GM23338 (cell line): ENCODE results near the gene HJV. TPM values are rescaled to one million over a fixed set of nuclear protein-coding genes. Genes with fewer than 3 reads are reported as not detected.

ENCODE experiments used
- ATAC-seq: fragments of 200-7000 bp; cut with Tn5 transposase; 3 replicates; pipeline ENCODE4 v1.9.1; 2020
- DNase-seq: peaks from one replicate; pipeline ENCODE4 v3.0.0-alpha.2; 2015; ENCODE audit warnings: low spot score
- H2AFZ ChIP-seq: fragments of 200-600 bp; sonication (generic); 2 replicates; pipeline ENCODE4 v1.8.0; 2016; ENCODE audit warnings: antibody characterized with exemption, mild to moderate bottlenecking, moderate library complexity
- H3F3A ChIP-seq: fragments of 200-600 bp; sonication (generic); replicated peaks from 2 replicates; pipeline ENCODE4 v1.8.0; 2017; ENCODE audit warnings: antibody characterized with exemption, mixed run types, low read depth
- H3K27ac ChIP-seq: fragments of 200-600 bp; sonication (generic); 2 replicates; pipeline ENCODE4 v1.6.1; 2016; ENCODE audit warnings: low read depth
- H3K27me3 ChIP-seq: fragments of 200-600 bp; sonication (generic); 2 replicates; pipeline ENCODE4 v1.8.0; 2016; ENCODE audit warnings: mild to moderate bottlenecking, mixed run types, moderate library complexity; ENCODE audit not compliant: insufficient read depth
- H3K36me3 ChIP-seq: fragments of 200-600 bp; sonication (generic); 2 replicates; pipeline ENCODE4 v1.8.0; 2016; ENCODE audit warnings: mild to moderate bottlenecking; ENCODE audit not compliant: insufficient read depth
- H3K4me1 ChIP-seq: fragments of 200-600 bp; sonication (generic); 2 replicates; pipeline ENCODE4 v1.8.0; 2016; ENCODE audit warnings: mild to moderate bottlenecking, moderate library complexity; ENCODE audit not compliant: insufficient read depth
- H3K4me2 ChIP-seq: fragments of 200-600 bp; sonication (generic); 2 replicates; pipeline ENCODE4 v1.7.1; 2017; ENCODE audit warnings: mixed run types
- H3K4me3 ChIP-seq: fragments of 200-600 bp; sonication (generic); 2 replicates; pipeline ENCODE4 v1.6.1; 2016; ENCODE audit warnings: mixed run types
- H3K79me2 ChIP-seq: fragments of 200-600 bp; sonication (generic); replicated peaks from 2 replicates; pipeline ENCODE4 v1.8.0; 2017; ENCODE audit warnings: mild to moderate bottlenecking; ENCODE audit not compliant: insufficient read depth
- H3K9me2 ChIP-seq: fragments of 200-600 bp; sonication (generic); 2 replicates; pipeline ENCODE4 v1.8.0; 2017; ENCODE audit not compliant: insufficient read depth
- H4K20me1 ChIP-seq: fragments of 200-600 bp; sonication (generic); replicated peaks from 2 replicates; pipeline ENCODE4 v1.8.0; 2017; ENCODE audit warnings: mild to moderate bottlenecking; ENCODE audit not compliant: insufficient read depth
- H3K27ac Mint-ChIP-seq: 2 replicates; pipeline ENCODE4 v1.8.0; 2020; ENCODE audit warnings: inconsistent platforms, mild to moderate bottlenecking, moderate library complexity, mixed read lengths
- H3K27me3 Mint-ChIP-seq: 3 replicates; pipeline ENCODE4 v1.8.0; 2022; ENCODE audit warnings: low read depth, mild to moderate bottlenecking, moderate library complexity, mixed read lengths, inconsistent platforms; ENCODE audit not compliant: insufficient read depth, poor library complexity
- H3K36me3 Mint-ChIP-seq: 3 replicates; pipeline ENCODE4 v1.8.0; 2021; ENCODE audit warnings: low read depth, mild to moderate bottlenecking, inconsistent platforms, moderate library complexity, mixed read lengths
- H3K4me1 Mint-ChIP-seq: 3 replicates; pipeline ENCODE4 v1.8.0; 2020; ENCODE audit warnings: mild to moderate bottlenecking, inconsistent platforms, mixed read lengths
- H3K4me3 Mint-ChIP-seq: 3 replicates; pipeline ENCODE4 v1.8.0; 2021; ENCODE audit warnings: moderate library complexity, mild to moderate bottlenecking, inconsistent platforms, mixed read lengths
- H3K9me3 Mint-ChIP-seq: 3 replicates; pipeline ENCODE4 v1.8.0; 2020; ENCODE audit warnings: moderate library complexity, mild to moderate bottlenecking, inconsistent platforms, mixed read lengths
- CREB1 ChIP-seq: fragments of 250-450 bp; sonication (Bioruptor Pico); IDR thresholded peaks from 2 replicates; pipeline ENCODE4 v1.5.0; 2020; ENCODE audit warnings: low read depth, mild to moderate bottlenecking, moderate library complexity
- EZH2 ChIP-seq: fragments of 200-600 bp; sonication (generic); IDR thresholded peaks from one replicate; pipeline ENCODE4 v1.8.0; 2017; ENCODE audit warnings: antibody characterized with exemption, mild to moderate bottlenecking, low read depth; ENCODE audit not compliant: unreplicated experiment
- EZH2phosphoT487 ChIP-seq: fragments of 200-600 bp; sonication (generic); IDR thresholded peaks from one replicate; pipeline ENCODE4 v1.8.1; 2018; ENCODE audit warnings: antibody characterized with exemption; ENCODE audit not compliant: unreplicated experiment
- JUNB ChIP-seq: IDR thresholded peaks from one replicate; pipeline ENCODE4 v1.6.1; 2016; ENCODE audit warnings: antibody characterized with exemption; ENCODE audit not compliant: unreplicated experiment
- POLR2AphosphoS5 ChIP-seq: IDR thresholded peaks from 2 replicates; pipeline ENCODE4 v1.6.1; 2016; ENCODE audit warnings: antibody characterized with exemption, low read depth
- ZNF331 ChIP-seq: fragments of 250-450 bp; sonication (Bioruptor Pico); IDR thresholded peaks from 2 replicates; pipeline ENCODE4 v1.5.0; 2020; ENCODE audit warnings: low read depth, mild to moderate bottlenecking, moderate library complexity
- polyA plus RNA-seq: library from polyadenylated mRNA; unstranded; fragments of >200 nt; fragmentation: Nextera tagmentation; extraction: Ambion mirVana; gene quantifications from 2 replicates; pipeline ENCODE4 v1.2.1, GENCODE V29; 2016
- total RNA-seq: library from RNA; depleted of rRNA; stranded (reverse); fragments of >200 nt; shearing (Covaris generic); gene quantifications from 2 replicates; pipeline ENCODE4 v1.2.3, GENCODE V29; 2014
- TF ChIP-seq, protein P1 (sequence below): IDR thresholded peaks from 2 replicates; pipeline ENCODE4 v1.6.1; 2016; ENCODE audit warnings: antibody characterized with exemption
- TF ChIP-seq, protein P2 (sequence below): fragments of 250-450 bp; sonication (Bioruptor Pico); IDR thresholded peaks from 2 replicates; pipeline ENCODE4 v1.5.0; 2020; ENCODE audit warnings: mild to moderate bottlenecking, moderate library complexity
- TF ChIP-seq, protein P3 (sequence below): IDR thresholded peaks from one replicate; pipeline ENCODE4 v1.6.1; 2018; ENCODE audit warnings: antibody characterized with exemption; ENCODE audit not compliant: unreplicated experiment

The HJV gene
- total and polyA plus RNA-seq, 2 experiments from 2014 or later, result 0.42 to 0.45 TPM

DNA sequence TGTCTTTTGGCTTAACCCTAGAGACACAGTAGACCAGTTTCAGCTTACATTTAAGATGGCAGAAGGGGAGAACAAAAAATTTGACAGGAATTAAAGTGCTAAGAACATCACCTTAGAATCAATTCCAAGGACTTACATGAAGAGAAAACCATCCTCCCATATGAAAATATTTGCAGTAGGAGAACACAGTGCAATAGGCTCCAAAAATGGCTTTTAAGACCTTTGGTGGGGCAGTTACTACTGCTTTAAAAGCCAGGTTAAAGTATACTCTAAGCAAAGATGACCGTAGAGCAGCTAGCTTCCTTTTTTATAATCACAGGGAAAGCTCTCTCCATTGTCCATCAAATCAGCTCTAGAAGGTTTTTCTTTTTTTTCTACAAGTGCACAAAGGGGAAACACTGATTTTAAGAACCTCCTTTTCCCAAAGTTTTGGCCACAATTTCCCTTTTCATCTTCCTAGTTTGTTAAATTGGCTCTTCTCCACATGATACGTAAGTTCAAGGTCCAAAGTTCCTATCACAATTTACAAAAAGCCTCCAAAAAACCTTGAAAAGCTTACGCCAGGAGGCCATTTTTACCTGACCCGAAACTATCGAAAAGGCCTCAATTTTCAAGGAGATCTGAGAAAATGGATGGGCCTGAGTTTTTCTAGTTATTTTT is 28.4 kb downstream of the HJV start:
- TF ChIP-seq POLR2AphosphoS5 (no peak), JUNB (no peak), EZH2 (no peak), ZNF331 (CRISPR knock-in tag) (no peak), EZH2phosphoT487 (no peak), CREB1 (CRISPR knock-in tag) (no peak)
- TF ChIP-seq, protein P1, sequence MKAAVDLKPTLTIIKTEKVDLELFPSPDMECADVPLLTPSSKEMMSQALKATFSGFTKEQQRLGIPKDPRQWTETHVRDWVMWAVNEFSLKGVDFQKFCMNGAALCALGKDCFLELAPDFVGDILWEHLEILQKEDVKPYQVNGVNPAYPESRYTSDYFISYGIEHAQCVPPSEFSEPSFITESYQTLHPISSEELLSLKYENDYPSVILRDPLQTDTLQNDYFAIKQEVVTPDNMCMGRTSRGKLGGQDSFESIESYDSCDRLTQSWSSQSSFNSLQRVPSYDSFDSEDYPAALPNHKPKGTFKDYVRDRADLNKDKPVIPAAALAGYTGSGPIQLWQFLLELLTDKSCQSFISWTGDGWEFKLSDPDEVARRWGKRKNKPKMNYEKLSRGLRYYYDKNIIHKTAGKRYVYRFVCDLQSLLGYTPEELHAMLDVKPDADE, result no peak
- TF ChIP-seq, protein P2, sequence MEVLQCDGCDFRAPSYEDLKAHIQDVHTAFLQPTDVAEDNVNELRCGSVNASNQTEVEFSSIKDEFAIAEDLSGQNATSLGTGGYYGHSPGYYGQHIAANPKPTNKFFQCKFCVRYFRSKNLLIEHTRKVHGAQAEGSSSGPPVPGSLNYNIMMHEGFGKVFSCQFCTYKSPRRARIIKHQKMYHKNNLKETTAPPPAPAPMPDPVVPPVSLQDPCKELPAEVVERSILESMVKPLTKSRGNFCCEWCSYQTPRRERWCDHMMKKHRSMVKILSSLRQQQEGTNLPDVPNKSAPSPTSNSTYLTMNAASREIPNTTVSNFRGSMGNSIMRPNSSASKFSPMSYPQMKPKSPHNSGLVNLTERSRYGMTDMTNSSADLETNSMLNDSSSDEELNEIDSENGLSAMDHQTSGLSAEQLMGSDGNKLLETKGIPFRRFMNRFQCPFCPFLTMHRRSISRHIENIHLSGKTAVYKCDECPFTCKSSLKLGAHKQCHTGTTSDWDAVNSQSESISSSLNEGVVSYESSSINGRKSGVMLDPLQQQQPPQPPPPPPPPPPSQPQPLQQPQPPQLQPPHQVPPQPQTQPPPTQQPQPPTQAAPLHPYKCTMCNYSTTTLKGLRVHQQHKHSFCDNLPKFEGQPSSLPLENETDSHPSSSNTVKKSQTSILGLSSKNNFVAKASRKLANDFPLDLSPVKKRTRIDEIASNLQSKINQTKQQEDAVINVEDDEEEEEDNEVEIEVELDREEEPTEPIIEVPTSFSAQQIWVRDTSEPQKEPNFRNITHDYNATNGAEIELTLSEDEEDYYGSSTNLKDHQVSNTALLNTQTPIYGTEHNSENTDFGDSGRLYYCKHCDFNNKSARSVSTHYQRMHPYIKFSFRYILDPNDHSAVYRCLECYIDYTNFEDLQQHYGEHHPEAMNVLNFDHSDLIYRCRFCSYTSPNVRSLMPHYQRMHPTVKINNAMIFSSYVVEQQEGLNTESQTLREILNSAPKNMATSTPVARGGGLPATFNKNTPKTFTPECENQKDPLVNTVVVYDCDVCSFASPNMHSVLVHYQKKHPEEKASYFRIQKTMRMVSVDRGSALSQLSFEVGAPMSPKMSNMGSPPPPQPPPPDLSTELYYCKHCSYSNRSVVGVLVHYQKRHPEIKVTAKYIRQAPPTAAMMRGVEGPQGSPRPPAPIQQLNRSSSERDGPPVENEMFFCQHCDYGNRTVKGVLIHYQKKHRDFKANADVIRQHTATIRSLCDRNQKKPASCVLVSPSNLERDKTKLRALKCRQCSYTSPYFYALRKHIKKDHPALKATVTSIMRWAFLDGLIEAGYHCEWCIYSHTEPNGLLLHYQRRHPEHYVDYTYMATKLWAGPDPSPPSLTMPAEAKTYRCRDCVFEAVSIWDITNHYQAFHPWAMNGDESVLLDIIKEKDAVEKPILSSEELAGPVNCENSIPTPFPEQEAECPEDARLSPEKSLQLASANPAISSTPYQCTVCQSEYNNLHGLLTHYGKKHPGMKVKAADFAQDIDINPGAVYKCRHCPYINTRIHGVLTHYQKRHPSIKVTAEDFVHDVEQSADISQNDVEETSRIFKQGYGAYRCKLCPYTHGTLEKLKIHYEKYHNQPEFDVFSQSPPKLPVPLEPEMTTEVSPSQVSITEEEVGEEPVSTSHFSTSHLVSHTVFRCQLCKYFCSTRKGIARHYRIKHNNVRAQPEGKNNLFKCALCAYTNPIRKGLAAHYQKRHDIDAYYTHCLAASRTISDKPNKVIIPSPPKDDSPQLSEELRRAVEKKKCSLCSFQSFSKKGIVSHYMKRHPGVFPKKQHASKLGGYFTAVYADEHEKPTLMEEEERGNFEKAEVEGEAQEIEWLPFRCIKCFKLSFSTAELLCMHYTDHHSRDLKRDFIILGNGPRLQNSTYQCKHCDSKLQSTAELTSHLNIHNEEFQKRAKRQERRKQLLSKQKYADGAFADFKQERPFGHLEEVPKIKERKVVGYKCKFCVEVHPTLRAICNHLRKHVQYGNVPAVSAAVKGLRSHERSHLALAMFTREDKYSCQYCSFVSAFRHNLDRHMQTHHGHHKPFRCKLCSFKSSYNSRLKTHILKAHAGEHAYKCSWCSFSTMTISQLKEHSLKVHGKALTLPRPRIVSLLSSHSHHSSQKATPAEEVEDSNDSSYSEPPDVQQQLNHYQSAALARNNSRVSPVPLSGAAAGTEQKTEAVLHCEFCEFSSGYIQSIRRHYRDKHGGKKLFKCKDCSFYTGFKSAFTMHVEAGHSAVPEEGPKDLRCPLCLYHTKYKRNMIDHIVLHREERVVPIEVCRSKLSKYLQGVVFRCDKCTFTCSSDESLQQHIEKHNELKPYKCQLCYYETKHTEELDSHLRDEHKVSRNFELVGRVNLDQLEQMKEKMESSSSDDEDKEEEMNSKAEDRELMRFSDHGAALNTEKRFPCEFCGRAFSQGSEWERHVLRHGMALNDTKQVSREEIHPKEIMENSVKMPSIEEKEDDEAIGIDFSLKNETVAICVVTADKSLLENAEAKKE (CRISPR knock-in tag), result no peak
- TF ChIP-seq, protein P3, sequence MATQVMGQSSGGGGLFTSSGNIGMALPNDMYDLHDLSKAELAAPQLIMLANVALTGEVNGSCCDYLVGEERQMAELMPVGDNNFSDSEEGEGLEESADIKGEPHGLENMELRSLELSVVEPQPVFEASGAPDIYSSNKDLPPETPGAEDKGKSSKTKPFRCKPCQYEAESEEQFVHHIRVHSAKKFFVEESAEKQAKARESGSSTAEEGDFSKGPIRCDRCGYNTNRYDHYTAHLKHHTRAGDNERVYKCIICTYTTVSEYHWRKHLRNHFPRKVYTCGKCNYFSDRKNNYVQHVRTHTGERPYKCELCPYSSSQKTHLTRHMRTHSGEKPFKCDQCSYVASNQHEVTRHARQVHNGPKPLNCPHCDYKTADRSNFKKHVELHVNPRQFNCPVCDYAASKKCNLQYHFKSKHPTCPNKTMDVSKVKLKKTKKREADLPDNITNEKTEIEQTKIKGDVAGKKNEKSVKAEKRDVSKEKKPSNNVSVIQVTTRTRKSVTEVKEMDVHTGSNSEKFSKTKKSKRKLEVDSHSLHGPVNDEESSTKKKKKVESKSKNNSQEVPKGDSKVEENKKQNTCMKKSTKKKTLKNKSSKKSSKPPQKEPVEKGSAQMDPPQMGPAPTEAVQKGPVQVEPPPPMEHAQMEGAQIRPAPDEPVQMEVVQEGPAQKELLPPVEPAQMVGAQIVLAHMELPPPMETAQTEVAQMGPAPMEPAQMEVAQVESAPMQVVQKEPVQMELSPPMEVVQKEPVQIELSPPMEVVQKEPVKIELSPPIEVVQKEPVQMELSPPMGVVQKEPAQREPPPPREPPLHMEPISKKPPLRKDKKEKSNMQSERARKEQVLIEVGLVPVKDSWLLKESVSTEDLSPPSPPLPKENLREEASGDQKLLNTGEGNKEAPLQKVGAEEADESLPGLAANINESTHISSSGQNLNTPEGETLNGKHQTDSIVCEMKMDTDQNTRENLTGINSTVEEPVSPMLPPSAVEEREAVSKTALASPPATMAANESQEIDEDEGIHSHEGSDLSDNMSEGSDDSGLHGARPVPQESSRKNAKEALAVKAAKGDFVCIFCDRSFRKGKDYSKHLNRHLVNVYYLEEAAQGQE, result no peak
- H3K9me2 ChIP-seq, result no peaks in the 10 kb centered on the region
- DNase-seq (no peak), ATAC-seq (no peak)
- no peak overlapping the region; the same call in 1 of the 2 replicates for H3K27ac Mint-ChIP-seq
- H3K27ac ChIP-seq, result no peak overlapping the region
- peaks cover 5% of the 10 kb centered on the region for H3F3A ChIP-seq
- H3K27me3 ChIP-seq, result no peaks in the 10 kb centered on the region
- H3K9me3 Mint-ChIP-seq, result no peaks in the 10 kb centered on the region
- H3K79me2 ChIP-seq, result peaks cover 18% of the 10 kb centered on the region
- peak overlapping the region; percentile 99; the same call in 1 of the 3 replicates for H3K4me3 Mint-ChIP-seq
- no peak overlapping the region for H2AFZ ChIP-seq
- H3K4me3 ChIP-seq, result no peak overlapping the region
- no peaks in the 10 kb centered on the region; the same call in 1 of the 2 replicates for H3K36me3 ChIP-seq
- H4K20me1 ChIP-seq, result no peaks in the 10 kb centered on the region
- peaks cover 42% of the 10 kb centered on the region for H3K4me1 Mint-ChIP-seq
- H3K4me2 ChIP-seq, result no peak overlapping the region
- peaks cover 22% of the 10 kb centered on the region for H3K4me1 ChIP-seq
- H3K27me3 Mint-ChIP-seq, result peaks cover 3% of the 10 kb centered on the region
- H3K36me3 Mint-ChIP-seq, result peaks cover 48% of the 10 kb centered on the region
